A549 (cell line): ENCODE measurements around the gene TNS1.

Source experiments
- RAD21 ChIP-seq, 2 experiments: fragments of >200 bp in 1 of 2; sonication (Bioruptor Twin) in 1 of 2; formaldehyde crosslinking in 1 of 2; IDR thresholded peaks in 1 of 2; conservative IDR thresholded peaks in 1 of 2; 2 replicates in 1 of 2; 3 replicates in 1 of 2; pipeline ENCODE4 v1.6.1; 2012 to 2018; ENCODE audit warnings: inconsistent platforms in 1 of 2
- TF ChIP-seq, protein P1 (sequence below): fragments of >200 bp; sonication (Bioruptor Twin); formaldehyde crosslinking; IDR thresholded peaks from 3 replicates; pipeline ENCODE4 v1.5.1; 2016
- TF ChIP-seq, protein P2 (sequence below): IDR thresholded peaks from 2 replicates; pipeline ENCODE4 v1.6.1; 2012

DNA sequence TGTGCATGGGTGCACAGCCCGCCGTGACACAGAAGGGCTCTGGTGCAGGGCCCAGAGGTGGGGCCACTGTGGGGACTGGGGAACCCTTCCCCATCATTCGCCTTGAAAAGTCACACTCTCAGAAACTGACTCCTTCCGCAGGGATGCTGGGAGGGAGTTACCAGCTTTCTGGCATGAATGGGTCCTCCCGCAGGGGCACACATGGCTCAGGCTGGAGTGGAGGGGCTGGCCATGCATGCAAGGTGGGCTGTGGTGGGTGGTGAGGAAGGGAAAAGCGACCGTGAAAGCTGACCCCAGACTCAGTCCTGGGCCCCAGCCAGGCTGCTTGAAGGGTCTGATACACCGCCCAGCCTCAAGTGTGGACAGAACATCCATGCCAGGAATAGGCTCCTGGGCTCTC lies 201.1 kb downstream of the TNS1 start:
- TF ChIP-seq, protein P1, sequence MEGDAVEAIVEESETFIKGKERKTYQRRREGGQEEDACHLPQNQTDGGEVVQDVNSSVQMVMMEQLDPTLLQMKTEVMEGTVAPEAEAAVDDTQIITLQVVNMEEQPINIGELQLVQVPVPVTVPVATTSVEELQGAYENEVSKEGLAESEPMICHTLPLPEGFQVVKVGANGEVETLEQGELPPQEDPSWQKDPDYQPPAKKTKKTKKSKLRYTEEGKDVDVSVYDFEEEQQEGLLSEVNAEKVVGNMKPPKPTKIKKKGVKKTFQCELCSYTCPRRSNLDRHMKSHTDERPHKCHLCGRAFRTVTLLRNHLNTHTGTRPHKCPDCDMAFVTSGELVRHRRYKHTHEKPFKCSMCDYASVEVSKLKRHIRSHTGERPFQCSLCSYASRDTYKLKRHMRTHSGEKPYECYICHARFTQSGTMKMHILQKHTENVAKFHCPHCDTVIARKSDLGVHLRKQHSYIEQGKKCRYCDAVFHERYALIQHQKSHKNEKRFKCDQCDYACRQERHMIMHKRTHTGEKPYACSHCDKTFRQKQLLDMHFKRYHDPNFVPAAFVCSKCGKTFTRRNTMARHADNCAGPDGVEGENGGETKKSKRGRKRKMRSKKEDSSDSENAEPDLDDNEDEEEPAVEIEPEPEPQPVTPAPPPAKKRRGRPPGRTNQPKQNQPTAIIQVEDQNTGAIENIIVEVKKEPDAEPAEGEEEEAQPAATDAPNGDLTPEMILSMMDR, result no peak
- no peak for TF ChIP-seq RAD21 (conservative IDR thresholded peaks at IDR 0.05 in 1 of 2, IDR thresholded peaks at IDR 0.05 in 1 of 2)
- TF ChIP-seq, protein P2, sequence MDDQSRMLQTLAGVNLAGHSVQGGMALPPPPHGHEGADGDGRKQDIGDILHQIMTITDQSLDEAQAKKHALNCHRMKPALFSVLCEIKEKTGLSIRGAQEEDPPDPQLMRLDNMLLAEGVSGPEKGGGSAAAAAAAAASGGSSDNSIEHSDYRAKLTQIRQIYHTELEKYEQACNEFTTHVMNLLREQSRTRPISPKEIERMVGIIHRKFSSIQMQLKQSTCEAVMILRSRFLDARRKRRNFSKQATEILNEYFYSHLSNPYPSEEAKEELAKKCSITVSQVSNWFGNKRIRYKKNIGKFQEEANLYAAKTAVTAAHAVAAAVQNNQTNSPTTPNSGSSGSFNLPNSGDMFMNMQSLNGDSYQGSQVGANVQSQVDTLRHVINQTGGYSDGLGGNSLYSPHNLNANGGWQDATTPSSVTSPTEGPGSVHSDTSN, result no peak
